ENCODE data around the gene MCM10.
"Not testable (repeated sequence)": the region's sequence is repeated elsewhere in the genome, so short reads cannot be mapped to it uniquely, and the experiment has no call there.

MCM10 gene

DNA sequence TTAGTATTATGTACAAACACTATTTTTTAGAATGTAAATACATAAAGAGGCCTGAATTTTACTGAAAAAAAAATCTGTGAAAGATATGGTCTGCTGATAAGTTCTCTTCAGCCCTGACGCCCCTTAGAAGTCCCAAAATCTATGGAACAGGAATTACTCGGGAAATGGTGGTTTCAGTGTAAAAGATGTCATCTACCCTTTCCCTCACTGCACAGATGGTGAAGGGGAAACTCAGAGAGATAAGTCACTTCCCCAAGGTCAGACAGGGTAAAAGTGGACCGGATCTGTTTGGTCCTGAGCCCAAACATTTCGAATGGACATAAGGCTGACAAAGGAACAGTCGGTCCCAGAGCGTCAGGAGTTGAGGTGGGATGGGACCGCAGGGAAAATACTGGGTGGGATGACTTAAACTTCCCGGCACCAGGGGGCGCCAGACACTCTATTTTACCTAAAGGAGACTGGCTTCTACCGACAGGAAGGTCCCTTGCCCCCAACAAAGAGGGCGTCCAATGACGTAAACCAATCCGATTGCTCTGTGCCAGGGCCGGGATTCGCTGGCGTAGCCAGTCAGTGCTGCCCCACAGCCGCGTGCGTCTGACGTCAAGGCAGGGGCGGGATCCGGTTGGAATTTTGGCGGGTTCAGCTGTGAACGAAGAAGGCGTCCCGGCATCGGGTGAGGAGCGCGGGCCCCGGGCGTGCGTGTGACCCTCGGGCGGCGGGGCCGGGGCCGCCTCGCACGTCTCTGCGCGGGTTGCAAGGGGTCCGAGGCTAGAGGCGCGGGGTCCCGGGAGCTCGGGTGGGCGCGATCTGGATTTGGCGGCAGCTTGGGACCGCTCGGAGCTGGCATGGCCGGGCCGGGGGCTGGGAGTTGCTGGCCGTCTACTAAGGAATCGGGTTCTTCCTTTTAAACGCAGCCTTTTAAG lies at the start of gene MCM10:
Gene MCM10, plus strand, starts transcription at position 625 of the 923 bp plus-strand sequence. CDS start 2,645 bp downstream, outside the sequence.
- peak; percentile 99 for DNase-seq (ENCODE audit: low spot score)

DNA sequence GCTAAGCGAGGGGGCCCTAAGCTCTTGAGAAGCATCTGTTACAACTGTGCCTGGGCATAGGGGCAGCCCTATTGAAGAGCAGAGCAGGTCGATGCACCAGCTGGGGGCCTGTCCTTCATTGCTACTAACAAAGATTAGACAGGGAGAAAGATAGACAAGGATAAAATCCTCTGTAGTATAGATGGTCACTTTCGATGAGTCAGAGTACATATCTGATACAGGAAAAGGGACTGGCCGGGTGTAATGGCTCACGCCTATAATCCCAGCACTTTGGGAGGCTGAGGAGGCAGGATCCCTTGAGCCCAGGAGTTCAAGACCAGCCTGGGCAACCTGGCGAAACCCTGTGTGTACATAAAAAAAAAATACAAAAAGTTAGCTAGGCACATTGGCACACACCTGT lies 47.8 kb upstream of the MCM10 start:
- DNase-seq (ENCODE audit: low spot score), result no peak

DNA sequence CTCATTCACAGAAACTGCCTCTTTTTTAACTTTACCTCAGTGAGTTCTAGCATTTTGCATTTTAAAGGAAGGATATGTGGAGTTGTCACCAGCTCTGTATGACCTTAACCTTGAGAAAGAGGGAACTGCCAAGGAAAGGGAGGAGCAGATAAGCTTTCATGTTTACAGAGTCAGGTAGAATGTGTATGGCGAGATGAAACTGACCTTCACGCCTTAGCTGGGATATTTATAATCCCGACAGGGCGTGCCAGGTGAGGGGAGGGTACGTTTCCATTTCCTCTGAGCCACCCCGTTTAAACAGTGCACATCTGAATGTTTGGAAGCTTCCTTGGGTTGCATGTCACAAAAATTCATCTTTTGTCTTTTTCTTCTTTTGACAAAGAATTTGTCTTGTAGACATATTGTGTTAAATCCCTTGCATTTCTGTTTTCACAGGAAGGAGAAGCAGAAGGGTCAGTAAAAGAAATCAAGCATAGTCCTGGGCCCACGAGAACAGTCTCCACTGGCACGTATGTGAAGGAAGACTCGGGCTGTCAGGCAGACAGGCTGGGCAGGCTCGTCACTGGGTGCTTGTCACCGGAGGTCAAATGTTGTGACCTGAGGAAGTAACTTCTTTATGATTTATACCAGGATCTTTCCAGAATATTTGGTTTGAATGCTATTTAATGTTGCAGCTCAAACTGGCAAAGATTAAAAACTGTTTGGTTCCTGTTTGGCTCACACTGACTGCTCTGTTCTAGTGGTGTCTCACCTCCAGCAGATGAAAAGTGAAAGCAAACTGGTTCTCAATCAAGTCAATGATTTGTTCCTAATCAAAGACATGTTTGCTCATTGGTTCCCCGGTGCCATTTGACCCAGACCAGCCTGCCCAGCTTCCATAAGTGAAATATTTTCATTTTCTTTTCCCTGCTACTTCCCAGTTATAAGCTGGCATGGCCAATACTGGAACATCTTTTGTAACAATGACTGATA lies 45.2 kb upstream of the MCM10 start:
- DNase-seq (ENCODE audit: low spot score), result no peak

DNA sequence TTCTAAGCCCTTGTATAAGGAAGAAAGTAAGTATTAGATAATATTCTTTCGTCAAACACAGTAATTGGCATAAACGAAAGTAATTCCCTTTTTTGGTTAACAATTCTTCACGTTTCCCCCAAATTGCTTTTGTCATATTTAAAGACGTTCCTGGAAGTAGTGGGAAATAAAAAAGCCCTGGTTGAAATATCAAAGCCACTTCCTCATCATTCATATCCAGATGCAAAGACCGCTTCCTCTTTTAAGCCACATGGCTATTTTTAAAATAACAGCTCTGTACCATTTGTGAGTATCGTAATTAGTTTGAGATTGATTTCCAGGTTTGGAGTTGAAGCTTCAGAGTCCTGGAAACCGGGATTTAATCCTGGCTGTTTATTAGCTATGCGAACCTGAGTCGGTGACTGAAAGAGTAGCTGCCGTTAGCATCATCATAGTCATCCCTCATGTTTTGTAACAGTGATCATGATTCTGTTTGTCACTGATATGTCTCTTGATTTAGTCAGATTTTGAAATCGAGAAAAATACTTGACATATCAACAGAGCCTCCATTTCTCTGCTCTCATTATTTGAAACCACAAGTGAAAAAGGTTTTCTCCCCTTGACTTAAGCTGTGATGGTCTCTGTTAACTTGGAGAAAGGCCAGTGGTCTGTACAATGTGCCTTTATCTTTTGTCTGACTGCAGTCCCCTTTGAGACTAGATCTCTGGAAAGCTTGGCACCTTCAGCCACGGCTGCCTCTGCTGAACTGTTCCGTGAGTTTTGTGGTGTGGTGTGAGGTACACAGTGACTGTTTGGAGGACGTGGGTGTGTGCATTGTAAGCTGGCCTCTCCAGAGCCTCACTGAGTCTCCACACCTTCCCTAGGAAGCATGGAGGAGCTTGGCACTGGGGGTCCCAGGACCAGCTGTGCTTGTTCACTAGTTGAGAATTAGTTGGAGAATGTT lies 43.2 kb upstream of the MCM10 start:
- no peak for DNase-seq (ENCODE audit: low spot score)

DNA sequence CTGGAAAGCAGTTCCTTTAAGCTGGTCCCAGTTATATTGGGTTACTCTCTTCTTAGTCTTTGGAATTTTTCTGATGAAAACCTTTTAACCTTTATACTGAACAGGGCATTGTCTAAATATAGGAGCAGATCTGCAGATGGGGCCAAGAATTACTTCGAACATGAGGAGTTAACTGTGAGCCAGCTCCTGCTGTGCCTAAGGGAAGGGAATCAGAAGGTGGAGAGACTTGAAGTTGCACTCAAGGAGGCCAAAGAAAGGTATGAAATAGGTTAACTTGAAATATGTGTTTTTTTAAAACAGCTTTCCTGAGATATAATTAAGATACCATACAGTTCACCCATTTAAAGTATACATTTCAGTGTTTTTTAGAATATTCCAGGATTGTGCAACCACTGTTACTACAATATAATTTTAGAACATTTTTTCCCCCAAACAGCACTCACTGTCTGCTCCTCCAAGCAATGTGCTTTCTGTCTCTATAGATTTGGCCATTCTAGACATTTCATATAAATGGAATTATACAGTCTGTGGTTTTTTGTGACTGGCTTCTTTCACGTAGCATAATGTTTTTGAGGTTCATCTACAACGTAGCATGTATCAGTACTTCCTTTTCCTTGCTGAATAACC lies 42.5 kb upstream of the MCM10 start:
- DNase-seq (ENCODE audit: low spot score), result no peak

DNA sequence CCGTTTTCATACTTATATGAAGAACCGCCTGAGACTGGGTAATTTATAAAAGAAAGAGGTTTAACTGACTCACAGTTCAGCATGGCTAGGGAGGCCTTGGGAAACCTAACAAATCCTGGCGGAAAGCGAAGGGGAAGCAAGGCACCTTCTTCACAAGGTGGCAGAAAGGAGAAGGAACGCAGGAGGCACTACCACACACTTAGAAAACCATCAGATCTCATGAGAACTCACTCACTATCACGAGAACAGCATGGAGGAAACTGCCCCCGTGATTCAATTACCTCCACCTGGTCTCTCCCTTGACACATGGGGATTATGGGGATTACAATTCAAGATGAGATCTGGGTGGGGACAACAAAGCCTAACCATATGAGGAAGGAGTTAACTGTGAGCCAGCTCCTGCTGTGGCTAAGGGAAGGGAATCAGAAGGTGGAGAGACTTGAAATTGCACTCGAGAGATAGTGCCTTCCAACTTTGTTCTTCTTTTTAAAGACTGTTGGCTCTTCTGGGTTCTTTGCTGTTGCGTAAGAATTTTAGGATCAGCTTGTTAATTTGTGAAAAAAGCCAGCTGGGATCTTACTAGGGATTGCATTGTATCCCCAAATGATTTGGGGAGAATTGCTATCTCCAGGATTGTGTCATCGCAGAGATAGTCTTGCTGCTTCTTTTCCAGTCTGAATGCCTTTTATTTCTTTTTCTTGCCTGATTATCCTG lies 40.4 kb upstream of the MCM10 start:
- no peak for DNase-seq (ENCODE audit: low spot score)

DNA sequence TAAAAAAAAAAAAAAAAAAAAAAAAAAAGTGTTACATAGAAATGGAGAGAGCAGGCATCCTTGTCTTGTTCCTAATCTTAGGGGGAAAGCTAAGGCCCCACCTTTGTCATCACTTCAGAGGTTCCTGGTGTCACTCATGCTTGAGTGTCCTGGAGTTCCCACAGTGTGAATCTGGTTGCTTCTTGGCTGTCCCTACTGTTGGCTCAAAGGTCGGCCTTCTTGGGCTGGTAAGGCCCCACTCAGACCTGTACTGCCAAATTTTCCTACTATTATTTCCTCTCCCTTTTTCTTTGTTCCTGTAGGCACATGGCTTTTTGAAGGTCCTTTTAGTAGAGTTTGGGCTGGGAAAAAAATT lies 39.9 kb upstream of the MCM10 start:
- DNase-seq (ENCODE audit: low spot score), result no peak

DNA sequence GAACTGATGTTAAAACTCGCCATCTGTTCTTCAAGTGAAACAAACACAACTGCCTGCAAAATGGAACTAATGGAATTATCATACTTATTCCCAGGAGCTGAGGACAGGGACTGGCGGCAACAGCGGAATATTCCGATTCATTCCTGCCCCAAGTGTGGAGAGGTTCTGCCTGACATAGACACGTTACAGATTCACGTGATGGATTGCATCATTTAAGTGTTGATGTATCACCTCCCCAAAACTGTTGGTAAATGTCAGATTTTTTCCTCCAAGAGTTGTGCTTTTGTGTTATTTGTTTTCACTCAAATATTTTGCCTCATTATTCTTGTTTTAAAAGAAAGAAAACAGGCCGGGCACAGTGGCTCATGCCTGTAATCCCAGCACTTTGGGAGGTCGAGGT lies 24.7 kb upstream of the MCM10 start:
- no peak for DNase-seq (ENCODE audit: low spot score)

DNA sequence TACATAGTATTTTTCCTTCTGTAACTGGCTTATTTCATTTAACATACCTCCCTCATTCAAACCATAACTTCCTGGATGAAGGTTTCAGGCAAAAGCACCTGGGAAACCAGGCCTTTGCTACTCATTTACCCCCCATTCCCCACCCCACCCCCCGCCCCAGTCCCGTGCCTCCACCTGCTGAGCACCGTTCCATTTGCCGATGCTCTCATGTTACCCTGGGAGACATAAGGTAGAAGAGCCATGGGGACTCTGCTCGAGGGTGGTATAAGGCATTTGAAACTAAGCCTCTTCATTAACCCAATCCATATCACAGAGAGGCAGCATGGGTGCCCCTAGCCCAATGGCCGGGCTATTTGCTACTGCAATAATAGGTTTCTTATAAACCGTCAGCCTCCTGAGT lies 22.2 kb upstream of the MCM10 start:
- no peak for DNase-seq (ENCODE audit: low spot score)

DNA sequence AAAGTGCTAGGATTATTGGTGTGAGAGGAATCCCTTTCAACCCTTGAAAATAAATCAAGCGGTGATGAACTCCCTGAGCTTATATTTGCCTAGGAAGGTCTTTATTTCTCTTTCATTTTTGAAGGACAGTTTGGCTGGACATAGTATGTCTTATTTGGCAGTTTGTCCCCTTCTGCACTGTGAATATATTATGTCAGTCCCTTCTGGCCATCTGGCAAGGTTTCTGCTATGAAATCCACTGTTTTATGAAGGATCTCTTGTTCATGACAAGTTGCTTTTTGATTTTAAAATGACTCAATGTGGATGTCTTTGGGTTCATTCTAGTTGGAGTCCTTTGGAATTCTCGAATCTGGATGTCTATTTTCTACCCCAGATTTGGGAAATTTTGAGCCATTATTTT lies 21.7 kb upstream of the MCM10 start:
- no peak for DNase-seq (ENCODE audit: low spot score)

DNA sequence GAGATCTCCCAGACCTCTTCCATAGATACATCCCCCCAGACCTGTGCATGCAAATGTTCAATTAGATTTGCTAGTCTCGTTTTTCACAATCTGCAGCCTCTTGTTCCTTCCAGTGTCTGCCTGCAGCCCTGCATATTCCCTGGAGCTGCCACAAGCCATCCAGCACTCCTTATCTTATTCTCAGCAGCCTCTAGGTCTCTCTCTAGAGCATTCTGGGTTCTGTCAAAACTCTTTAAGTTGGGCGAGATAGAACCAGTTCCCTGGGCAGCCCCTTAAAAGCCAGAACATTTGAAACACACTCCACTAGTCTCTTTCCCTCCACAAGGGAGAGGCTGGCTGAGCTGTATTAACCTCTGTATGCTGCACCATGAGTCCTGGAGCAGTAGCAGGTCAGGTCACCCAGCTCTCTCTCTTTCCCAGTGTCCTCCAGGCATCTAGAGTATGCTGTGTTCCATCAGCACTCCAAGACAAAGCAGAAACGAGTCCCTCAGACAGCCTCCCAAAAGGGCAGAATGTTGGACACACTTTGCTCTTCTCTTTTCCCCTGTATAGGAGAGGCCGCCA lies 20.6 kb upstream of the MCM10 start:
- no peak for DNase-seq (ENCODE audit: low spot score)

DNA sequence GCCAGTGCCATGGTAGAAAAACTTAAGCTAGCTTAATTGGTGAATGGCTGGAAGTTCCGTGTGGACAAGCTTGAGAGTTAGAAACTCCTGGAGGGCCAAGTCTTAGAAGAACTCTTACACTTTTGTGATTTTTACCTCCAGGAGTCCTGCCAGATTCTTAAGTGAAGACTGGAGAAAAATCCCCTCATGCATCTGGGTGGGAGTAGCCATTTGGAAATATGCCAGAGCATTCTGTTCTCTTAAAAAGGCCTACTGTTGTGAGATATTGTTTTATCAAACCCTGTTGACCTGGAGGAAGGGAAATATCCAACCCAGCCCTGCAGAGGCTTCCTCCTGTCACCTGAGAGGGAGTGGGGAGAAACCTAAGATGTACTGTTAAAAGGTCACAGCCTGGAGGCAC lies 17.6 kb upstream of the MCM10 start:
- no peak for DNase-seq (ENCODE audit: low spot score)

DNA sequence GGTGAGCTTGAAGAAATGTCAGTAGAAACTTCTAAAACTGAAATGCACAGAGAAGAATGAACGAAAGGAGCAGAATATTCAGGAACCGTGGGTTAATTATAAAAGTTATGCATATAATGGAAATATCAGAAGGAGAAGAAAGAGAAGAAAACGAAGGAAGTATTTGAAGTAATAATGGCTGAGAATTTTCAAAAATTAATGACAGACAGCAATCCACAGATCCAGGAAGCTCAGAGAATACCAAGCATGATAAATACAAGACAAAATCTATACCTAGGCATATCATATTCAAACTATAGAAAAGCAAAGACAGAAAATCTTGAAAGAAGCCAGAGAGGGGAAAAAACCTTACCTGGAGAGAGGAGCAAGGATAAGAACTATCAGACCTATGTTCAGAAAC lies 16.5 kb upstream of the MCM10 start:
- no peak for DNase-seq (ENCODE audit: low spot score)

DNA sequence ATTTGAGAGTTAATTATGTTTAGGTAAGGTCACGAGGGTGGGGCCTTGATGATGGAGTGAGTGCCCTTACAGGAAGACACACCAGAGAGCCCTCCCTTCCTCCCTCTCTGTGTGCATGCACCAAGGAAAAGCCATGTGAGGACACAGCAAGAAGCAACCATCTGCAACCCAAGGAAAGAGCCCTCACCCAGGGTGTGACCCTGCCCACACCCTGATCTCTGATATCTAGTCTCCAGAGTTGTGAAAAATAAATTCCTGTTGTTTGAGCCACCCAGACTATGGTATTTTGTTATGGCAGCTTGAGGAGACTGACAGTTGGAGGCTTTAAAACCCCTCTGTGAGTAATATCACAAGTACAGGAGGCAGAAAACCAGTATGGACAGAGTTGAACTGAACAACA lies 15.0 kb upstream of the MCM10 start:
- no peak for DNase-seq (ENCODE audit: low spot score)

DNA sequence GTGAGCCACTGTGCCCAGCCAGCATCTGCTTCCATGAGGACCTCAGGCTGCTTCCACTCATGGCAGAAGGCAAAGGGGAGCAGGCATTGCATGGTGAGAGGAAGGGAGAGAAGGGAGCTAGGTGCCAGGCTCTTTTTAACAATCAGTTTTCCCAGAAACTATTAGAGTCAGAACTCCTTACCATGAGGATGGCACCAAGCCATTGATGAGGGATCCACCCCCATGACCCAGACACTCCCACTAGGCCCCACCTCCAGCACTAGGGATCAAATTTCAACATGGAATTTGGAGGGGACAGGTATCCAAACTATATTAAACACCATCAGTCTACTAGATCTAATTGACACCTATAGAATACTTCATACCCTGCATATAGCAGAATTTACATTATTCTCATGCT lies 14.2 kb upstream of the MCM10 start:
- DNase-seq (ENCODE audit: low spot score), result no peak

DNA sequence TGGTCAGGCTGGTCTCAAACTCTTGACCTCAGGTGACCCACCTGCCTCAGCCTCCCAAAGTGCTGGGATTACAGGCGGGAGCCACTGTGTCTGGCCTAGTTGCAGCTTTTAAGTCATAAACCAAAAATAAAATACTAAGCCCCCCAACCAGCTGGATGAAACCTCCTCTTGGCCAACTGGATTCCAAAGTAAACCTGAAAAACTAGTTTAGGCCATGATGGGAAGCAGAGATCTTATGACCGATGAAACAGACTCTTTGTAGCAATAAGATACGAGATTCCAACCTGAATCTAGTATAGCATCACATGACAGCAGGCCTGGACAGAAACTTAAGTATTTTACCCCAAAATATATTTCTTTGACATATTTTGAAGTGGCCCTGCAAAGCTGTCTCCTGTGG lies 9.1 kb upstream of the MCM10 start:
- DNase-seq (ENCODE audit: low spot score), result no peak

DNA sequence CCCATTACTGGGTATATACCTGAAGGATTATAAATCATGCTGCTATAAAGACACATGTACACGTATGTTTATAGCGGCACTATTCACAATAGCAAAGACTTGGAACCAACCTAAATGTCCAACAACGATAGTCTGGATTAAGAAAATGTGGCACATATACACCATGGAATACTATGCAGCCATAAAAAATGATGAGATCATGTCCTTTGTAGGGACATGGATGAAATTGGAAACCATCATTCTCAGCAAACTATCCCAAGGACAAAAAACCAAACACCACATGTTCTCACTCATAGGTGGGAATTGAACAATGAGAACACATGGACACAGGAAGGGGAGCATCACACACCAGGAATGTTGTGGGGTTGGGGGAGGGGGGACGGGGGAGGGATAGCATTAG lies 5.5 kb upstream of the MCM10 start:
- not testable (repeated sequence) for DNase-seq (ENCODE audit: low spot score)

DNA sequence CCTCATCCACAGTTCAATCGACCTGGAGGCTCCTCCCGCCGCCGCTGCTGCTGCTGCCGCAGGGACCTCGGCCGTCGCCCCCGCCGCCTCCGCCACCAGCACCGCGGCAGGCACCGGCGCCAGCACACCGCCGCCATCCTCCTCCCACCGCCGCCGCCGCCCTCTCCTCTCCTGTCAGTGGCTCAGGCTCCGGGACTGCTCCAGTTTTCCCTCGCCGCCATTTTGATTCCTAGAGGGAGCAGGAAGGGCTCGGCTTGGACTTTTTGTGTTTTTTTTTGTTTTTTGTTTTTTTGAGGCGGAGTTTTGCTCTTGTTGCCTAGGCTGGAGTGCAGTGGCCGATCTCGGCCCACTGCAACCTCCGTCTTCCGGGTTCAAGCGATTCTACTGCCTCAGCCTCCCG lies 3.0 kb upstream of the MCM10 start:
- no peak for DNase-seq (ENCODE audit: low spot score)

DNA sequence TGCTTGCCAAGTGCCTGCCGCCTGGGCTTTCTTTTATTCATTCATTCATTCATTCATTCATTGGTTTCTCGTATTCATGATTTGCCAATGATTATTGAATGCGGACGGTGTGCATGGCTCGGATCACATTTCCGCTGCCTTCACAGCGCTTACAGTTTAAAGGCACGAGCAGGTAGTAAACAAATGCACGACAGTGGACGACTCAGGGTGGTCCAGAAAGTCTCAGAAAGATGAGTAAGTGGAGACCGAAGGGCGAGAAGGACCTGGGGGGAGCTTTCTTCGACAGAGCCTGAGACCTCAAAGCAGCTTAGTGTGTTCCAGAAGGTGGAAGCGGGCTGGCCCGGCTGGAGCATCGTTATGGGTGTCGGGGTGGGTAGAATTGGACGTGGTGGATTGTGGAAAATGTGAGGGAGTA lies 506 bp downstream of the MCM10 start:
- DNase-seq (ENCODE audit: low spot score), result no peak

DNA sequence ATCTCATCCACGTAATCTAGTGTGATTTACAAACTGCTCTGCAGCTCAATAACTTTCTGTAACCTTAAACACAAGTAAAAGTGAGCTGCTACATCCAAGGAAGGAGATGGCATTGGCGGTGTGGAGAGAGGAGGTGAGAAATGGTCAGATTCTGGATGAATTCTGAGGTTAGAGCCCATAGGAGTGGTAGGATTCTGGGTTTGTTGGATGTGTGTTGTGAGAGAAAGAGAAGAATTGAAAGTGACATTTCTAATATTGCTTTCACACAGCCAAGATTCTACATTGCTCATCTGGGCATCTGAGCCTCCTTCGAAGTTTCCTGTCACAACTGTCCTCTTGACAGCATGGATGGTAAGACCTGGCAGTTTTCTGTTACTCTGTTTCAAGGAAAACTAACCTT lies 2.5 kb downstream of the MCM10 start:
- no peak for DNase-seq (ENCODE audit: low spot score)

Measured in putamen (tissue), 1 donor.